T-helper 1 cell (primary cell): ENCODE measurements around the gene SLC12A2.

Source experiments
- DNase-seq, 5 donors: peaks; one replicate each; pipeline ENCODE4 v3.0.0-alpha.2; 2012 to 2020

SLC12A2 gene

GRCh38 chr5:128172102-128172501 lies 88.5 kb downstream of the SLC12A2 start:
- DNase-seq, result no peak

- no peak for DNase-seq
These were observed 91.4 kb downstream of the SLC12A2 start for GRCh38 chr5:128174951-128175350.

GRCh38 chr5:128192368-128192767 lies 108.8 kb downstream of the SLC12A2 start:
- no peak for DNase-seq

GRCh38 chr5:128193665-128194390 lies 110.3 kb downstream of the SLC12A2 start:
- no peak for DNase-seq

GRCh38 chr5:128195316-128195715 lies 111.8 kb downstream of the SLC12A2 start:
- no peak for DNase-seq

- no peak for DNase-seq
These were observed 112.5 kb downstream of the SLC12A2 start for GRCh38 chr5:128196080-128196479.

GRCh38 chr5:128196791-128197190 lies 113.2 kb downstream of the SLC12A2 start:
- DNase-seq, result no peak

GRCh38 chr5:128197896-128198522 lies 114.4 kb downstream of the SLC12A2 start:
- DNase-seq, result no peak

GRCh38 chr5:128199104-128199503 lies 115.5 kb downstream of the SLC12A2 start:
- DNase-seq, result no peak

GRCh38 chr5:128199611-128200010 lies 116.0 kb downstream of the SLC12A2 start:
- DNase-seq, result no peak

GRCh38 chr5:128201065-128201926 lies 117.7 kb downstream of the SLC12A2 start:
- DNase-seq, result peak; percentile 45 to 74 (median 66)

GRCh38 chr5:128202320-128202719 lies 118.8 kb downstream of the SLC12A2 start:
- no peak for DNase-seq

GRCh38 chr5:128208436-128208835 lies 124.9 kb downstream of the SLC12A2 start:
- DNase-seq, result no peak

- no peak for DNase-seq
These were observed 128.7 kb downstream of the SLC12A2 start for GRCh38 chr5:128212191-128212806.

- DNase-seq, result peak in 2 of 5 donors; percentile 31
These were observed 129.8 kb downstream of the SLC12A2 start for GRCh38 chr5:128213340-128213739.

GRCh38 chr5:128213833-128214232 lies 130.3 kb downstream of the SLC12A2 start:
- no peak for DNase-seq

GRCh38 chr5:128216285-128216684 lies 132.7 kb downstream of the SLC12A2 start:
- no peak for DNase-seq

GRCh38 chr5:128216860-128217531 lies 133.4 kb downstream of the SLC12A2 start:
- DNase-seq, result no peak

GRCh38 chr5:128220841-128221240 lies 137.3 kb downstream of the SLC12A2 start:
- DNase-seq, result no peak

GRCh38 chr5:128224336-128224735 lies 140.8 kb downstream of the SLC12A2 start:
- no peak for DNase-seq

- no peak for DNase-seq
These were observed 141.9 kb downstream of the SLC12A2 start for GRCh38 chr5:128225245-128226030.

GRCh38 chr5:128228008-128228407 lies 144.4 kb downstream of the SLC12A2 start:
- DNase-seq, result no peak
